Suprapubic skin (tissue), 4 donors: Measurements from ENCODE around the gene IL22RA2.
A peak's percentile ranks its signal among the peaks of the same experiment; 100 is the strongest.

Source experiments
- CTCF ChIP-seq, 2 donors: fragments of 200-600 bp in 1 of 2; fragments of 450-650 bp in 1 of 2; sonication (generic) in 1 of 2; IDR thresholded peaks; one replicate each; pipeline ENCODE4 v1.5.1; 2016 to 2019; ENCODE audit warnings: antibody characterized with exemption in 2 of 2, mild to moderate bottlenecking in 1 of 2, moderate library complexity in 1 of 2
- EP300 ChIP-seq: sonication (generic); formaldehyde crosslinking; IDR thresholded peaks from one replicate; pipeline ENCODE4 v1.6.1; 2017; ENCODE audit warnings: antibody characterized with exemption
- POLR2A ChIP-seq, 2 donors: fragments of 450-650 bp; IDR thresholded peaks; one replicate each; pipeline ENCODE4 v1.6.1; 2017; ENCODE audit warnings: antibody characterized with exemption in 2 of 2, mild to moderate bottlenecking in 2 of 2, moderate library complexity in 2 of 2
- POLR2AphosphoS5 ChIP-seq, 3 donors: sonication (generic); formaldehyde crosslinking; IDR thresholded peaks; one replicate each; pipeline ENCODE4 v1.6.1; 2017; ENCODE audit warnings: antibody characterized with exemption in 3 of 3

GRCh38 chr6:137217801-137218472, 44.5 kb upstream of the IL22RA2 start:
- TF ChIP-seq EP300: no peak
- no peak for TF ChIP-seq CTCF (IDR thresholded peaks at IDR 0.05)
- TF ChIP-seq POLR2AphosphoS5 (IDR thresholded peaks at IDR 0.05): peak in 1 of 3 donors; percentile 22
- no peak for TF ChIP-seq POLR2A (IDR thresholded peaks at IDR 0.05)
